MCF 10A (cell line): Measurements from ENCODE around the gene APOBEC3B. TPM values are rescaled to one million over a fixed set of nuclear protein-coding genes. Genes with fewer than 3 reads are reported as not detected.

ENCODE experiments used
- BruUV-seq: library from RNA; stranded (reverse); fragments of 400-500 nt; replicated peaks from 2 replicates; lab custom pipeline; 2021; lab: Mats Ljungman, UMichigan
- CTCF ChIA-PET: fragments of 300-600 bp; sonication (Branson Sonifier 250); formaldehyde crosslinking; extraction: SDS; loops from one replicate; lab custom pipeline; 2021; ENCODE audit warnings: antibody characterized with exemption, inconsistent platforms; lab: Yijun Ruan, JAX
- POLR2A ChIA-PET: fragments of 300-600, 350-650 bp; sonication (Branson Sonifier 250); formaldehyde crosslinking; extraction: SDS; loops from one replicate; lab custom pipeline; 2020; ENCODE audit warnings: antibody characterized with exemption, inconsistent platforms; lab: Yijun Ruan, JAX
- DNase-seq: peaks from one replicate; pipeline ENCODE4 v3.0.0-alpha.2; 2018; ENCODE audit not compliant: unreplicated experiment
- H3K27ac Mint-ChIP-seq: one replicate; pipeline ENCODE4 v1.8.0; 2022; ENCODE audit warnings: mild to moderate bottlenecking, low read depth, mixed read lengths; ENCODE audit not compliant: unreplicated experiment
- H3K27me3 Mint-ChIP-seq: one replicate; pipeline ENCODE4 v1.8.0; 2022; ENCODE audit warnings: mixed read lengths; ENCODE audit not compliant: insufficient read depth, unreplicated experiment
- H3K36me3 Mint-ChIP-seq: one replicate; pipeline ENCODE4 v1.8.0; 2022; ENCODE audit warnings: mild to moderate bottlenecking, moderate library complexity, mixed read lengths; ENCODE audit not compliant: insufficient read depth, unreplicated experiment
- H3K4me1 Mint-ChIP-seq: one replicate; pipeline ENCODE4 v1.8.0; 2022; ENCODE audit warnings: mixed read lengths; ENCODE audit not compliant: insufficient read depth, unreplicated experiment
- H3K4me3 Mint-ChIP-seq: one replicate; pipeline ENCODE4 v1.8.0; 2022; ENCODE audit warnings: mild to moderate bottlenecking, moderate library complexity, mixed read lengths; ENCODE audit not compliant: unreplicated experiment
- H3K9me3 Mint-ChIP-seq: one replicate; pipeline ENCODE4 v1.8.0; 2022; ENCODE audit warnings: mixed read lengths; ENCODE audit not compliant: unreplicated experiment
- intact Hi-C: fragments of 100-400 bp; cut with micrococcal nuclease; formaldehyde crosslinking; loops from 2 replicates; pipeline ENCODE4 v1.14.1; 2022
- total RNA-seq: library from RNA; stranded (reverse); gene quantifications from 2 replicates; pipeline ENCODE4 v1.2.3, GENCODE V29; 2022
- TF ChIP-seq, protein P1 (sequence below): fragments of 200-600 bp; IDR thresholded peaks from one replicate; pipeline ENCODE4 v1.8.0; 2022; ENCODE audit warnings: antibody characterized with exemption, mild to moderate bottlenecking; ENCODE audit not compliant: unreplicated experiment

The APOBEC3B gene
- total RNA-seq, 1 experiment from 2014 or later = 1.1 TPM

DNA sequence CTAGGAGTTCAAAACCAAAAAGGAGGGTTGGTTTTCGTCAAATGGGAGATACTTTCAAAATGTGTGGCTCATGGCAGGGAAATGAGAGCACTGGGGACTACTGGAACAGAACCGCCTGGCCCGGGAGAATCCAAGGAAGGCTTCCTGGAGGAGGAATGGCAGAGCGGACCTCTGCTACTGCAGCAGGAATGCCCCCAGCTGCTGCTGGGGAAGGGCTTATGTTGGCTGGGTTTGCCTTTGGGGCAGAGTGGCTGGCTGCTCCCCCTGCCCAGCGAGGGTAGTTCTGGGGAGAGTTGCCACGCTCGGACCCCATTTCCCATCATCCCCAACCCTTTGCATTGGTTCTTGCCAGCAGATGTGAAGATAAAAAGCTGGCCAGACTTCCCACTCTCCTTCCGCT is 35.4 kb upstream of the APOBEC3B start:
- intact Hi-C loops = no loop called here
- Mint-ChIP-seq H3K27ac (no peak overlapping the region), H3K27me3 (peaks cover 90% of the 10 kb centered on the region)

DNA sequence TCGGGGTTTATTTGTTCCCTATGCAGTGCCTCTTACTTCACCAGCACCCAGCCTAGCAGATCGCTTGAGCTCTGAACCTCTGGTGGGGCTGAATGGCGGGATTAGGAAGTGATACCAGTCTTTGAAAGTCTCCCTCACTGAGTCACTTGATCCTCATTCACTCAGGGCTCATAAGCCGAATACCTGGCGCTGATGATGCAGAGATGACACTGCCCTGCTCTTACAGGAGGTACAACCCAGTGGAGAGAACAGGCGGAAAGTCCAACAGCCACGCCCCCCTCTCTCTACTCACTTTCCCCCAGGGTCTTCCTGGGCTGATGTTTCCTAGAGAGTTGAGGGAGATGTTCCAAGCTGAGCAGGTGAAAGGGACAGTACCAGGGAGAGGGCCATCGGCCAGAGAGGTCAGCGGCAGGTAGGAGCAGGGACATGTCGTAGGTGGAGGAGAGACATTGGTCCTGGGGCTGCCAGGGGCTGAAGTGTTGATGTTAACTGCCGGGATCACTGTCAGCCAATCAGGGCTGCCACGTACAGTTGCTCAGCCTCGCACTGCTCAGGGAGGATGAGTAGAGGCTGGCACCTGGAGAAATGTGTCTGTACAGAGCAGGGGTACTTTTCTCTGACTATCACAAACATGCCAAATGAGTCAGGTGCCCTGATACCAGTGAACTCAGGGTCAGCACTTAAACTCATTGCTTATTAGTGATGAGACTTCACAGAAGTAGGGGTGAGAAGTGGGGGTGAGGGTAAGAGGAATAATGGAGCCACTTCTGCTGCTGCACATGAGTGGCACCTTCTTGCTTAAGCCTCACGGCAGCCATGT is 34.6 kb upstream of the APOBEC3B start:
- TF ChIP-seq, protein P1, sequence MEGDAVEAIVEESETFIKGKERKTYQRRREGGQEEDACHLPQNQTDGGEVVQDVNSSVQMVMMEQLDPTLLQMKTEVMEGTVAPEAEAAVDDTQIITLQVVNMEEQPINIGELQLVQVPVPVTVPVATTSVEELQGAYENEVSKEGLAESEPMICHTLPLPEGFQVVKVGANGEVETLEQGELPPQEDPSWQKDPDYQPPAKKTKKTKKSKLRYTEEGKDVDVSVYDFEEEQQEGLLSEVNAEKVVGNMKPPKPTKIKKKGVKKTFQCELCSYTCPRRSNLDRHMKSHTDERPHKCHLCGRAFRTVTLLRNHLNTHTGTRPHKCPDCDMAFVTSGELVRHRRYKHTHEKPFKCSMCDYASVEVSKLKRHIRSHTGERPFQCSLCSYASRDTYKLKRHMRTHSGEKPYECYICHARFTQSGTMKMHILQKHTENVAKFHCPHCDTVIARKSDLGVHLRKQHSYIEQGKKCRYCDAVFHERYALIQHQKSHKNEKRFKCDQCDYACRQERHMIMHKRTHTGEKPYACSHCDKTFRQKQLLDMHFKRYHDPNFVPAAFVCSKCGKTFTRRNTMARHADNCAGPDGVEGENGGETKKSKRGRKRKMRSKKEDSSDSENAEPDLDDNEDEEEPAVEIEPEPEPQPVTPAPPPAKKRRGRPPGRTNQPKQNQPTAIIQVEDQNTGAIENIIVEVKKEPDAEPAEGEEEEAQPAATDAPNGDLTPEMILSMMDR = no peak
- Mint-ChIP-seq H3K9me3 (no peaks in the 10 kb centered on the region), H3K27ac (no peak overlapping the region), H3K36me3 (no peaks in the 10 kb centered on the region), H3K4me3 (no peak overlapping the region), H3K27me3 (peaks cover 90% of the 10 kb centered on the region), H3K4me1 (no peaks in the 10 kb centered on the region)
- no TSS peak for BruUV-seq
- intact Hi-C loops = no loop called here
- CTCF ChIA-PET = no interaction called here
- POLR2A ChIA-PET = no interaction called here
- no peak for DNase-seq

More for the DNA sequence above, 35.4 kb upstream of the APOBEC3B start:
- CTCF ChIA-PET = no interaction called here
- BruUV-seq = no TSS peak
- no peak overlapping the region for H3K4me3 Mint-ChIP-seq
- TF ChIP-seq, protein P1 = no peak
- POLR2A ChIA-PET = no interaction called here
- DNase-seq = no peak
- peaks cover 3% of the 10 kb centered on the region for H3K4me1 Mint-ChIP-seq
- H3K36me3 Mint-ChIP-seq = no peaks in the 10 kb centered on the region
- no peaks in the 10 kb centered on the region for H3K9me3 Mint-ChIP-seq

DNA sequence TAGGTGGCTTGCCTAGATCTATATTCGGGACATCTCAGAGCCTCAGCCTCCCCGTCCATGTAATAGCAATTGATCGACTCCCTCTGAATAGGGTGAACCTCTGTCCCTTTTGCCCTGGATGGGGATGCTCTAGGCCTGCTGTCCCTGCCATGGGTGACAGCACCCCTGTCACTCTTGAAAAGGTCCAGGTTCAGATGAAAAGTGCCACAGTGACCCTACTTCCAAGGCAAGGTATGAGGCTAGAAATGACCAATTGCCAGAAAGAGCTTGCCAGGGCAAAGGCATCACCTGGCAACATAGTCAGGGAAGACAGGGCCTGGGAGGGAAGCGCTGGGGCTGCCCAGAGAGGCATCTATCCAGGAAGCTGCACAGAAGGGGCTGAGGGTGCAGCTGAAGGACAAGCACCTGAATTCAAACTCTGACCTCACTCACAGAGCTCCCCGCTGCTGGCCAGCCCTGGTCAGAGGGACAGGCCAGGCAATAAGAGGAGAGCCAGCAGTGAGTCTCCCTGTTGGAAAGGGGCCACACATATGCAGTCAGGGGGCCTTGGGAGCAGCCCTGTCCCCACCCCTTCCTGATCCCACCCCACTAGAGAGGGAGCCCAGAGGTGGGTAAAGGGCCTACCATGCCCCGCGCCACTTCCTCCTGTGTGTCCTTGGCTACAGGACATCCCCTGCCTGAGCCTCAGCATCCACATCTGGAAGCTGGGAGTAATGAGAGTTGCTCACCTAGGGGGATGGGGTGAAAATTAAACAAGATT is 33.8 kb upstream of the APOBEC3B start:
- POLR2A ChIA-PET = no interaction called here
- TF ChIP-seq, protein P1 = no peak
- peaks cover 86% of the 10 kb centered on the region for H3K27me3 Mint-ChIP-seq

DNA sequence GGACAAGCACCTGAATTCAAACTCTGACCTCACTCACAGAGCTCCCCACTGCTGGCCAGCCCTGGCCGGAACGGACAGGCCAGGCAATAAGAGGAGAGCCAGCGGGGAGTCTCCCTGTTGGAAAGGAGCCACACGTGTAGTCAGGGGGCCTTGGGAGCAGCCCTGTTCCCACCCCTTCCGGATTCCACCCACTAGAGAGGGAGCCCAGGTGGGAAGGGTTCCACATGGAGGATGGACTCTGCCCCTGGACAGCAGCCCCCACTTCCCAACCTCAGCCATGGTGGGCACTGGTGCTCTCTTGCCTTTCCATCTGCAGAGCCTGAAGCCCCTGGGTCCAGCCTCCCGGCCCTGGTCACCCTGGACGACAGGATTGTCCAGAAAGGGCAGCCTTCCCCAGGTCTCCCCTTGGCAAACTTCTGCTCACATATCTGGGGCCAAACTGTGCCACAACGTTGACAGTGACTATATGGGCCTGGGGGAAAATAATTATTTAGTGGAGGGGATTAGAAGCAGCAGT is 32.2 kb upstream of the APOBEC3B start:
- BruUV-seq = no TSS peak
- Mint-ChIP-seq H3K36me3 (no peaks in the 10 kb centered on the region), H3K4me3 (no peak overlapping the region), H3K9me3 (no peaks in the 10 kb centered on the region), H3K27me3 (peaks cover 70% of the 10 kb centered on the region), H3K27ac (no peak overlapping the region), H3K4me1 (peaks cover 9% of the 10 kb centered on the region)
- intact Hi-C loops = no loop called here
- TF ChIP-seq, protein P1 = no peak
- ChIA-PET CTCF (interaction anchor here (2.7 kb wide), 1 partner anchor 79 kb away, joined by 16 read pairs; no protein-coding TSS in a partner anchor), POLR2A (no interaction called here)
- no peak for DNase-seq

More for the DNA sequence above, 33.8 kb upstream of the APOBEC3B start:
- Mint-ChIP-seq H3K27ac (no peak overlapping the region), H3K36me3 (no peaks in the 10 kb centered on the region), H3K4me3 (no peak overlapping the region), H3K4me1 (no peaks in the 10 kb centered on the region), H3K9me3 (no peaks in the 10 kb centered on the region)
- intact Hi-C loops = no loop called here
- BruUV-seq = no TSS peak
- CTCF ChIA-PET = no interaction called here
- DNase-seq = no peak
